Erythroblast (primary cell): ENCODE results near the gene SECISBP2.

Source experiments
- GATA1 ChIP-seq: IDR thresholded peaks from 2 replicates; pipeline ENCODE4 v1.6.1; 2011; ENCODE audit warnings: low read depth, mild to moderate bottlenecking, control low read depth, low read length, moderate library complexity
- POLR2A ChIP-seq: IDR thresholded peaks from 2 replicates; pipeline ENCODE4 v1.6.1; 2011; ENCODE audit warnings: mild to moderate bottlenecking, low read length

GRCh38 chr9:89342948-89343347, 24.6 kb downstream of the SECISBP2 start:
- no peak for TF ChIP-seq POLR2A
- no peak for TF ChIP-seq GATA1
